PC-9 (cell line): Measurements from ENCODE around the gene C1GALT1C1. TPM values are rescaled to one million over a fixed set of nuclear protein-coding genes. Genes with fewer than 3 reads are reported as not detected.

ENCODE experiments used
- BruUV-seq: library from RNA; stranded (reverse); fragments of 400-500 nt; replicated peaks from 2 replicates; lab custom pipeline; 2021; lab: Mats Ljungman, UMichigan
- CTCF ChIA-PET: fragments of 300-600 bp; sonication (Branson Sonifier 250); formaldehyde crosslinking; loops from one replicate; lab custom pipeline; 2022; ENCODE audit warnings: antibody characterized with exemption; lab: Charles Lee
- POLR2A ChIA-PET: fragments of 300-600 bp; sonication (Branson Sonifier 250); formaldehyde crosslinking; loops from one replicate; lab custom pipeline; 2022; ENCODE audit warnings: antibody characterized with exemption; ENCODE audit not compliant: unreplicated experiment; lab: Charles Lee
- DNase-seq, 2 experiments: peaks; one replicate each; pipeline versions ENCODE4 v3.0.0 to v3.0.0-alpha.2; 2015 to 2022; ENCODE audit warnings: mixed read lengths in 1 of 2
- H2AFZ ChIP-seq: fragments of 200-600 bp; sonication (generic); 2 replicates; pipeline ENCODE4 v1.8.1; 2017; ENCODE audit warnings: antibody characterized with exemption
- H3F3A ChIP-seq: fragments of 200-600 bp; sonication (generic); 2 replicates; pipeline ENCODE4 v1.8.1; 2017; ENCODE audit warnings: antibody characterized with exemption, mild to moderate bottlenecking, low read depth; ENCODE audit not compliant: insufficient read depth
- H3K27ac ChIP-seq: fragments of 200-600 bp; sonication (generic); 2 replicates; pipeline ENCODE4 v1.6.1; 2016; ENCODE audit warnings: mixed run types
- H3K27me3 ChIP-seq: fragments of 200-600 bp; sonication (generic); 2 replicates; pipeline ENCODE4 v1.6.1; 2016; ENCODE audit warnings: low read depth, mixed run types; ENCODE audit not compliant: insufficient read depth
- H3K36me3 ChIP-seq: fragments of 200-600 bp; sonication (generic); 2 replicates; pipeline ENCODE4 v1.6.1; 2016; ENCODE audit warnings: low read depth, mixed run types
- H3K4me1 ChIP-seq: fragments of 200-600 bp; sonication (generic); replicated peaks from 2 replicates; pipeline ENCODE4 v1.6.1; 2016; ENCODE audit warnings: mixed run types; ENCODE audit not compliant: insufficient read depth
- H3K4me2 ChIP-seq: fragments of 200-600 bp; sonication (generic); 2 replicates; pipeline ENCODE4 v1.6.1; 2017; ENCODE audit warnings: mixed run types
- H3K4me3 ChIP-seq: fragments of 200-600 bp; sonication (generic); 2 replicates; pipeline ENCODE4 v1.6.1; 2016; ENCODE audit warnings: mixed run types
- H3K79me2 ChIP-seq: fragments of 200-600 bp; sonication (generic); 2 replicates; pipeline ENCODE4 v1.6.1; 2017; ENCODE audit warnings: low read depth, mixed run types
- H3K9me2 ChIP-seq: fragments of 200-600 bp; sonication (generic); 2 replicates; pipeline ENCODE4 v1.8.1; 2017; ENCODE audit warnings: mild to moderate bottlenecking; ENCODE audit not compliant: insufficient read depth
- H3K9me3 ChIP-seq: fragments of 200-600 bp; sonication (generic); 2 replicates; pipeline ENCODE4 v1.8.1; 2016; ENCODE audit warnings: low read depth; ENCODE audit not compliant: insufficient read depth
- H4K20me1 ChIP-seq: fragments of 200-600 bp; sonication (generic); 2 replicates; pipeline ENCODE4 v1.8.1; 2017; ENCODE audit not compliant: insufficient read depth
- CTCF ChIP-seq: fragments of 200-600 bp; sonication (generic); conservative IDR thresholded peaks from 2 replicates; pipeline ENCODE4 v1.6.1; 2017; ENCODE audit warnings: mixed run types, antibody characterized with exemption, mild to moderate bottlenecking, moderate library complexity
- EZH2 ChIP-seq: fragments of 200-600 bp; sonication (generic); IDR thresholded peaks from 2 replicates; pipeline ENCODE4 v1.8.0; 2017; ENCODE audit warnings: antibody characterized with exemption, low read depth
- intact Hi-C: fragments of 100-400 bp; cut with micrococcal nuclease; formaldehyde crosslinking; loops from one replicate; pipeline ENCODE4 v1.10.0; 2022; ENCODE audit not compliant: unreplicated experiment
- total RNA-seq: library from RNA; stranded (reverse); gene quantifications from 2 replicates; pipeline ENCODE4 v1.2.3, GENCODE V29; 2021

Gene C1GALT1C1
- total RNA-seq, 1 experiment from 2014 or later = 38.4 TPM

GRCh38 chrX:120585702-120586101, 44.2 kb downstream of the C1GALT1C1 start:
- no peak for TF ChIP-seq EZH2
- TF ChIP-seq CTCF = no peak
- Histone ChIP-seq H2AFZ (no peak overlapping the region), H3K27ac (no peak overlapping the region), H3K4me2 (no peak overlapping the region), H3K9me3 (no peaks in the 10 kb centered on the region), H3K79me2 (no peaks in the 10 kb centered on the region), H3K9me2 (no peaks in the 10 kb centered on the region), H3K36me3 (no peaks in the 10 kb centered on the region), H3K27me3 (no peaks in the 10 kb centered on the region), H3F3A (no peaks in the 10 kb centered on the region), H3K4me3 (no peak overlapping the region), H4K20me1 (no peaks in the 10 kb centered on the region), H3K4me1 (no peaks in the 10 kb centered on the region)
- ChIA-PET POLR2A (no interaction called here), CTCF (no interaction called here)
- DNase-seq = no peak
- intact Hi-C loops = no loop called here
- no TSS peak for BruUV-seq

Other genes with a start within 250 kb of the C1GALT1C1 start
- 92.4 and 123 TPM in 2 replicates for gene LAMP2, start 160.8 kb downstream of the C1GALT1C1 start, total RNA-seq
- gene CUL4B, start 69.1 kb downstream of the C1GALT1C1 start, total RNA-seq = 98.6 and 154 TPM in 2 replicates
- gene MCTS1, start 26.0 kb downstream of the C1GALT1C1 start, total RNA-seq = 90.7 and 98.4 TPM in 2 replicates
- not detected in 2 replicates for gene CT47B1, start 245.8 kb upstream of the C1GALT1C1 start, total RNA-seq